ENCODE data around the gene MCRIP2.
A peak's percentile ranks its signal among the peaks of the same experiment; 100 is the strongest.
"Not testable (repeated sequence)": the region's sequence is repeated elsewhere in the genome, so short reads cannot be mapped to it uniquely, and the experiment has no call there.

Gene MCRIP2

DNA sequence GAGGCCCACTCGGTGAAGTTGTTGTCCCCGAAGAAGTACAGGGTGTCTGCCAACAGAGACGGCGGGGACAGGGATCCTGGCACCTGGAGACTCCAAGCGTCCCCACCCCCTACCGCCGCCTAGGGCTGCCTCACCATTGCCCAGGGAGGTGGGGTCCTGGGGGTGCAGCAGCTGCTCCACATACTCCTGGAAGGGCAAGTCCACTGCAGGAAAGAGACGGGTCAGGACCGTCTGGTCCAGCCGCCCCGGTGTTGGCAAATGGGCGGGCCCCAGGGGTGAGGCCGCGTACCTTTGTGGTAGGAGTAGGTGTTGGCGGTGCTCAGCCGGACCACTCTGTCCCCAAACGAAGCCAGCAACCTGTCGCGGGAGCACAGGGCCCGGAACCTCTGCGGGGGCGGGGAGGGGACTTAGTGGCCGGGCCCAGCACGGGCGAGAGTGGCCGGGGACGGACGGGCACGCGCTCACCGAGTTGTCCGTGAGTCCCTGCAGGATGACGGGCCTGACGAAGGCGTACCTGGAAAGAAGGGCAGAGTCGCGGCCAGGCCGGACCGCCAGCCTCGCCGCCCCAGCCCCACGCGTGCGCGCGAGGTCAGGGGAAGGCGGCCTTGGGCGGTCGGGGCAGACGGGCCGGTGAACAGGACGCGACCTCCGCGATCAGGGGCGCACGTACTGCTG is 41.9 kb downstream of the MCRIP2 start:
- no peaks in the 10 kb centered on the region for H3K9me3 ChIP-seq (ENCODE audit: insufficient read depth, low read depth, low read length)
- H3K4me3 ChIP-seq (ENCODE audit: low read length): peak overlapping the region; percentile 74
- H3K36me3 ChIP-seq (ENCODE audit: insufficient read depth, low read depth, low read length): peaks cover 19% of the 10 kb centered on the region
- H3K27me3 ChIP-seq (ENCODE audit: insufficient read depth, low read length): no peaks in the 10 kb centered on the region
- no peaks in the 10 kb centered on the region for H3K4me1 ChIP-seq (ENCODE audit: insufficient read depth, low read length)
- no peak overlapping the region for H3K27ac ChIP-seq (ENCODE audit: low read length)
- H3K9ac ChIP-seq (ENCODE audit: low read depth, low read length): peak overlapping the region; percentile 79

DNA sequence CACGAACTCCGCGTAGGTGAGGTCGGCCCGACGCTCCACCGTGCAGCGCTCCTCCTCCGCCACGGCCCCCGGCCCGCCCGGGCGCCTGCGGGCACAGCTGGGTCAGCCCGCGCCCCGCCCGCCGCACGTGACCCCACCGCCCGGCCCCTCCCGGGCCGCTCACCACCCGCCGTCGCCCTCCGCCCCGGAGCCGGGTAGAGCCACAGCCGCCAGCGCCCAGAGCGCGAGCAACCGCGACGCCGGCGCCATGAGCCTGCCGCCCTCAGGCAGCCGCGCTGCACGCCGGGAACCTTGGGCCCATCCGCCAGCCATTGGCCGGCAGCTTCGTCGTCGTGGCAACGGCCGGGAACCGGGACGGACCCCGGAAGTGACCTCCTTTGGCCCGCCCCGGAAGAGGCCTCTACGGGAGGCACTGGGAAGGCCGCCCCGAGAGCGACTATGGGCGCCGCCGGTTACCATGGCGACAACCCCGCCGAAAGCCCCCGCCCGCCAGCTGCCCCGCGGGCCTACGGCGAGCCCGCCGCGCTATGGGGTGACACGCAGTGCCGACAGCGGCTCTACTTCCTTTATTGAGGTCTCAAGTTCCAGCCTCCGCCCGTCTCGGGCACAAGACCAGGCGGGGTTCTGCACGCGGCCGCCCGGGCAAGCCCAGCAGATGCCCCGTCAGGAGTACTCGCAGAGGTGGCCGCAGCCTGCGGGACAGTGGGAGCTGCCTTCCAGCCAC is 42.6 kb downstream of the MCRIP2 start, which contains the start of gene JMJD8:
JMJD8 (minus strand) TSS at position 264 of the 724 bp plus-strand sequence; CDS start at position 249, 15 bp downstream.
- peak within 1 kb of the TSS; percentile 74 for H3K4me3 ChIP-seq (ENCODE audit: low read length)
- no peaks in the 10 kb centered on the region for H3K4me1 ChIP-seq (ENCODE audit: insufficient read depth, low read length)
- no peaks in the 10 kb centered on the region for H3K9me3 ChIP-seq (ENCODE audit: insufficient read depth, low read depth, low read length)
- H3K27me3 ChIP-seq (ENCODE audit: insufficient read depth, low read length): no peaks in the 10 kb centered on the region
- H3K36me3 ChIP-seq (ENCODE audit: insufficient read depth, low read depth, low read length): peaks cover 19% of the 10 kb centered on the region
- peak within 1 kb of the TSS; percentile 79 for H3K9ac ChIP-seq (ENCODE audit: low read depth, low read length)
- H3K27ac ChIP-seq (ENCODE audit: low read length): no peak within 1 kb of the TSS

- Histone ChIP-seq H3K27ac (ENCODE audit: low read length) (no peak overlapping the region), H3K9ac (ENCODE audit: low read depth, low read length) (no peak overlapping the region), H3K36me3 (ENCODE audit: insufficient read depth, low read depth, low read length) (peaks cover 19% of the 10 kb centered on the region), H3K9me3 (ENCODE audit: insufficient read depth, low read depth, low read length) (no peaks in the 10 kb centered on the region), H3K4me3 (ENCODE audit: low read length) (no peak overlapping the region), H3K4me1 (ENCODE audit: insufficient read depth, low read length) (no peaks in the 10 kb centered on the region), H3K27me3 (ENCODE audit: insufficient read depth, low read length) (no peaks in the 10 kb centered on the region)
Observed at GRCh38 chr16:684961-685696, 43.5 kb downstream of the MCRIP2 start.

- Histone ChIP-seq H3K36me3 (ENCODE audit: insufficient read depth, low read depth, low read length) (peaks cover 19% of the 10 kb centered on the region), H3K4me1 (ENCODE audit: insufficient read depth, low read length) (no peaks in the 10 kb centered on the region), H3K27ac (ENCODE audit: low read length) (no peak overlapping the region), H3K9ac (ENCODE audit: low read depth, low read length) (no peak overlapping the region), H3K9me3 (ENCODE audit: insufficient read depth, low read depth, low read length) (no peaks in the 10 kb centered on the region), H3K27me3 (ENCODE audit: insufficient read depth, low read length) (peaks cover 5% of the 10 kb centered on the region), H3K4me3 (ENCODE audit: low read length) (no peak overlapping the region)
Observed at GRCh38 chr16:685967-686366, 44.3 kb downstream of the MCRIP2 start.

GRCh38 chr16:686459-687260 is 45.0 kb downstream of the MCRIP2 start:
- H3K27ac ChIP-seq (ENCODE audit: low read length): no peak overlapping the region
- H3K36me3 ChIP-seq (ENCODE audit: insufficient read depth, low read depth, low read length): peaks cover 16% of the 10 kb centered on the region
- H3K27me3 ChIP-seq (ENCODE audit: insufficient read depth, low read length): peaks cover 12% of the 10 kb centered on the region
- no peaks in the 10 kb centered on the region for H3K9me3 ChIP-seq (ENCODE audit: insufficient read depth, low read depth, low read length)
- no peak overlapping the region for H3K4me3 ChIP-seq (ENCODE audit: low read length)
- H3K4me1 ChIP-seq (ENCODE audit: insufficient read depth, low read length): no peaks in the 10 kb centered on the region
- no peak overlapping the region for H3K9ac ChIP-seq (ENCODE audit: low read depth, low read length)

GRCh38 chr16:687499-687898 is 45.9 kb downstream of the MCRIP2 start:
- Histone ChIP-seq H3K4me1 (ENCODE audit: insufficient read depth, low read length) (no peaks in the 10 kb centered on the region), H3K27me3 (ENCODE audit: insufficient read depth, low read length) (peaks cover 21% of the 10 kb centered on the region), H3K36me3 (ENCODE audit: insufficient read depth, low read depth, low read length) (peaks cover 8% of the 10 kb centered on the region), H3K9ac (ENCODE audit: low read depth, low read length) (no peak overlapping the region), H3K27ac (ENCODE audit: low read length) (no peak overlapping the region), H3K4me3 (ENCODE audit: low read length) (no peak overlapping the region), H3K9me3 (ENCODE audit: insufficient read depth, low read depth, low read length) (no peaks in the 10 kb centered on the region)

GRCh38 chr16:689175-689897 is 47.7 kb downstream of the MCRIP2 start:
- H3K27ac ChIP-seq (ENCODE audit: low read length): no peak overlapping the region

GRCh38 chr16:691242-691641 is 49.6 kb downstream of the MCRIP2 start:
- not testable (repeated sequence) for H3K27ac ChIP-seq (ENCODE audit: low read length); H3K4me1 ChIP-seq (ENCODE audit: insufficient read depth, low read length); H3K9ac ChIP-seq (ENCODE audit: low read depth, low read length); H3K4me3 ChIP-seq (ENCODE audit: low read length); H3K36me3 ChIP-seq (ENCODE audit: insufficient read depth, low read depth, low read length); H3K9me3 ChIP-seq (ENCODE audit: insufficient read depth, low read depth, low read length)
- peaks cover 57% of the 10 kb centered on the region for H3K27me3 ChIP-seq (ENCODE audit: insufficient read depth, low read length)

More at GRCh38 chr16:689175-689897, 47.7 kb downstream of the MCRIP2 start:
- H3K4me1 ChIP-seq (ENCODE audit: insufficient read depth, low read length): no peaks in the 10 kb centered on the region
- H3K36me3 ChIP-seq (ENCODE audit: insufficient read depth, low read depth, low read length): no peaks in the 10 kb centered on the region
- H3K4me3 ChIP-seq (ENCODE audit: low read length): peak overlapping the region; percentile 93
- peaks cover 39% of the 10 kb centered on the region for H3K27me3 ChIP-seq (ENCODE audit: insufficient read depth, low read length)
- H3K9ac ChIP-seq (ENCODE audit: low read depth, low read length): peak overlapping the region; percentile 90
- no peaks in the 10 kb centered on the region for H3K9me3 ChIP-seq (ENCODE audit: insufficient read depth, low read depth, low read length)

DNA sequence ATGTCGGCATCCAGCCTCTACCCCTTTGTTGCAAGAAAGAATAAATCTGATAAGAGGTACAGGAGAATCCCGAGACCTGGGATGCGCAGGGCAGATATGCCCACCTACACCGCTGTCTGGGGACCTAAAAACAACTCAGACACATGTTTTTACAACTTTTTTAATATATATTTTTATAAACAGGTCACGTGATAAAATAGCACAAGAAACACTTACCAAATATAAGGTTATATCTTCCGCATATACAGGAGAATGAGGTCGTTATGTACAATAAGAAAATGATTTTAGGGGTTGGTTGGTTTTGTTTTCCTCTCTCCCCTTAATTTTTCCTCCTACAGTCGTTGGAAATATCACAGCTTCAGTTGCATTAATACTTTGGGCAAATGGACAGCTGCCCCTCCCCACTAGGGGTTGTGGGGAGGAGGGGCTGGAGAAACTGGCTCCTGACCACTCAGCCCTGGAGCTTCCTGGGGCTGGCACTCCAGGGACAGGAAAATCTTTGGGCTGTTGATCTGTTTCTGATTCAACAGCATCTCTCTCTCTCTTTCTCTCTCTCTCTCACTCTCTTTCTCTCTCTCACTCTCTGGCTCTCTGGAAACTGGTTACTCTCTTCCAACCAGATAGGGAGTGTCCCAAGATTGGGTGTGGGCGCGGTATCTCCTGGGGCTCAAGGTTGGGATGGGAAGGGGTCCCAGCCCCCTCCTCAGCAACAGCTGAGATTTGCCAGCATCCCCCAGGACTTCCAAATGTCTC is 50.9 kb downstream of the MCRIP2 start:
- Histone ChIP-seq H3K36me3 (ENCODE audit: insufficient read depth, low read depth, low read length) (no peaks in the 10 kb centered on the region), H3K9me3 (ENCODE audit: insufficient read depth, low read depth, low read length) (no peaks in the 10 kb centered on the region), H3K27ac (ENCODE audit: low read length) (no peak overlapping the region), H3K4me3 (ENCODE audit: low read length) (no peak overlapping the region), H3K27me3 (ENCODE audit: insufficient read depth, low read length) (peaks cover 68% of the 10 kb centered on the region), H3K9ac (ENCODE audit: low read depth, low read length) (no peak overlapping the region), H3K4me1 (ENCODE audit: insufficient read depth, low read length) (no peaks in the 10 kb centered on the region)

DNA sequence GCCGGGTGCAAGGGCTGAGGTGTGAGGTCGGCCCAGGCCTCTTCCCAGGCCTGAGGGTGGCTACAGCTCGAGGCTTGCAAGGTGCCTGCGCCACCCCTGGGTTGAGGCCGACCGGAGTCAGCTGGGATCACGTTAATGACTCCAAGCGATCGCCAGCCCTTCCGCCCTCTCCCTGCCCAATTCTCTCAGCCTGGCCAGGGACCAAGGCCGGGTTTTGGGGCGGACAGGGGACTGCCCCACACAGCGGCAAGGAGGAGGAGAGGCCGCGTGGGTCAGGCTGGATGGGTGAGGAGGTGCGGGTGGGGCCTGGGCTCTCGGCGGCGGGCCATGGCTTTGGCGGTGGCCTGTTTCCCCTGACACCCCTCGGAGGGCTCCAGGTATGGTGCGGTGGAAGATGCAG is 51.7 kb downstream of the MCRIP2 start:
- no peaks in the 10 kb centered on the region for H3K36me3 ChIP-seq (ENCODE audit: insufficient read depth, low read depth, low read length)
- peaks cover 76% of the 10 kb centered on the region for H3K27me3 ChIP-seq (ENCODE audit: insufficient read depth, low read length)
- H3K4me3 ChIP-seq (ENCODE audit: low read length): peak overlapping the region; percentile 65; the same call in 1 of the 2 replicates
- H3K9me3 ChIP-seq (ENCODE audit: insufficient read depth, low read depth, low read length): no peaks in the 10 kb centered on the region
- H3K9ac ChIP-seq (ENCODE audit: low read depth, low read length): no peak overlapping the region
- H3K27ac ChIP-seq (ENCODE audit: low read length): no peak overlapping the region
- no peaks in the 10 kb centered on the region for H3K4me1 ChIP-seq (ENCODE audit: insufficient read depth, low read length)
